Neural cell (in vitro differentiated cells): ENCODE measurements around the gene CCNK. TPM values are rescaled to one million over a fixed set of nuclear protein-coding genes. Genes with fewer than 3 reads are reported as not detected.

Experiments
- H2AFZ ChIP-seq: fragments of 200-600, 300-800 bp; sonication (generic), shearing (Covaris generic); 2 replicates; pipeline ENCODE4 v1.6.0; 2014; ENCODE audit warnings: low read depth, mild to moderate bottlenecking, antibody characterized with exemption, low read length, moderate library complexity
- H3F3A ChIP-seq: fragments of 200-600 bp; shearing (Covaris generic); 2 replicates; pipeline ENCODE4 v1.6.1; 2016; ENCODE audit warnings: mild to moderate bottlenecking, moderate library complexity, mixed read lengths, antibody characterized with exemption, low read length; ENCODE audit not compliant: insufficient read depth, poor library complexity, severe bottlenecking
- H3K27ac ChIP-seq: fragments of 200-600, 300-800 bp; sonication (generic), shearing (Covaris generic); 2 replicates; pipeline ENCODE4 v1.5.1; 2014; ENCODE audit warnings: mild to moderate bottlenecking, low read length, moderate library complexity
- H3K27me3 ChIP-seq: fragments of 300-800, 200-600 bp; sonication (generic), shearing (Covaris generic); 2 replicates; pipeline ENCODE4 v1.6.0; 2014; ENCODE audit warnings: mild to moderate bottlenecking, low read depth, low read length, moderate library complexity; ENCODE audit not compliant: insufficient read depth
- H3K36me3 ChIP-seq: fragments of 300-800, 200-600 bp; sonication (generic), shearing (Covaris generic); 2 replicates; pipeline ENCODE4 v1.5.1; 2014; ENCODE audit warnings: mild to moderate bottlenecking, antibody characterized with exemption, low read length, moderate library complexity; ENCODE audit not compliant: insufficient read depth
- H3K4me2 ChIP-seq: fragments of 300-800, 200-600 bp; sonication (generic), shearing (Covaris generic); 2 replicates; pipeline ENCODE4 v1.6.0; 2014; ENCODE audit warnings: mild to moderate bottlenecking, low read length
- H3K4me3 ChIP-seq: fragments of 300-800, 200-600 bp; sonication (generic), shearing (Covaris generic); 2 replicates; pipeline ENCODE4 v1.5.1; 2014; ENCODE audit warnings: mild to moderate bottlenecking, low read length, moderate library complexity
- H3K79me2 ChIP-seq: fragments of 200-600 bp; shearing (Covaris generic); replicated peaks from 2 replicates; pipeline ENCODE4 v1.6.0; 2014; ENCODE audit warnings: mild to moderate bottlenecking, low read length, moderate library complexity; ENCODE audit not compliant: insufficient read depth
- H3K9ac ChIP-seq: fragments of 300-800, 200-600 bp; sonication (generic), shearing (Covaris generic); 2 replicates; pipeline ENCODE4 v1.6.1; 2016; ENCODE audit warnings: mild to moderate bottlenecking, low read length, mixed read lengths
- H3K9me2 ChIP-seq: fragments of 200-600 bp; shearing (Covaris generic); 2 replicates; pipeline ENCODE4 v1.6.1; 2016; ENCODE audit warnings: mild to moderate bottlenecking, low read length, mixed read lengths; ENCODE audit not compliant: insufficient read depth
- H3K9me3 ChIP-seq: fragments of 200-600, 300-800 bp; sonication (generic), shearing (Covaris generic); 2 replicates; pipeline ENCODE4 v1.6.1; 2016; ENCODE audit warnings: mild to moderate bottlenecking, mixed run types, low read length, moderate library complexity, mixed read lengths
- H4K20me1 ChIP-seq: fragments of 200-600 bp; shearing (Covaris generic); 2 replicates; pipeline ENCODE4 v1.6.1; 2016; ENCODE audit warnings: mild to moderate bottlenecking, mixed run types; ENCODE audit not compliant: insufficient read depth
- EP300 ChIP-seq: fragments of 450-650 bp; conservative IDR thresholded peaks from 2 replicates; pipeline ENCODE4 v1.6.1; 2014; ENCODE audit warnings: antibody characterized with exemption, mild to moderate bottlenecking, moderate library complexity; ENCODE audit not compliant: poor library complexity, severe bottlenecking
- EZH2 ChIP-seq: fragments of 200-600, 300-800 bp; shearing (Covaris generic), sonication (generic); IDR thresholded peaks from 2 replicates; pipeline ENCODE4 v1.6.1; 2014; ENCODE audit warnings: antibody characterized with exemption, low read length, borderline replicate concordance, mild to moderate bottlenecking; ENCODE audit not compliant: insufficient read depth, poor library complexity, severe bottlenecking
- MXI1 ChIP-seq: fragments of 450-650 bp; conservative IDR thresholded peaks from 2 replicates; pipeline ENCODE4 v1.6.1; 2014; ENCODE audit warnings: antibody characterized with exemption, mild to moderate bottlenecking; ENCODE audit not compliant: poor library complexity, severe bottlenecking
- POLR2AphosphoS5 ChIP-seq: IDR thresholded peaks from 2 replicates; pipeline ENCODE4 v1.6.1; 2012
- RAD21 ChIP-seq: fragments of 450-650 bp; conservative IDR thresholded peaks from 2 replicates; pipeline ENCODE4 v1.6.1; 2014; ENCODE audit warnings: antibody characterized with exemption, mild to moderate bottlenecking, moderate library complexity
- SMC3 ChIP-seq: fragments of 450-650 bp; conservative IDR thresholded peaks from 2 replicates; pipeline ENCODE4 v1.6.1; 2014; ENCODE audit warnings: antibody characterized with exemption, mild to moderate bottlenecking, moderate library complexity; ENCODE audit not compliant: poor library complexity
- TAF1 ChIP-seq: IDR thresholded peaks from 2 replicates; pipeline ENCODE4 v1.6.1; 2012; ENCODE audit warnings: low read depth
- polyA plus RNA-seq: library from polyadenylated mRNA; depleted of rRNA; stranded (reverse); fragments of >200 nt; gene quantifications from 2 replicates; pipeline ENCODE4 v1.2.3, GENCODE V29; 2014
- TF ChIP-seq, protein P1 (sequence below): IDR thresholded peaks from 2 replicates; pipeline ENCODE4 v1.6.1; 2012; ENCODE audit warnings: borderline replicate concordance
- TF ChIP-seq, protein P2 (sequence below): fragments of 450-650 bp; IDR thresholded peaks from 2 replicates; pipeline ENCODE4 v1.5.1; 2014; ENCODE audit warnings: antibody characterized with exemption, mild to moderate bottlenecking, moderate library complexity; ENCODE audit not compliant: poor library complexity, severe bottlenecking

The CCNK gene
- polyA plus RNA-seq, 1 donor from 2014 or later = 11.2 TPM

DNA sequence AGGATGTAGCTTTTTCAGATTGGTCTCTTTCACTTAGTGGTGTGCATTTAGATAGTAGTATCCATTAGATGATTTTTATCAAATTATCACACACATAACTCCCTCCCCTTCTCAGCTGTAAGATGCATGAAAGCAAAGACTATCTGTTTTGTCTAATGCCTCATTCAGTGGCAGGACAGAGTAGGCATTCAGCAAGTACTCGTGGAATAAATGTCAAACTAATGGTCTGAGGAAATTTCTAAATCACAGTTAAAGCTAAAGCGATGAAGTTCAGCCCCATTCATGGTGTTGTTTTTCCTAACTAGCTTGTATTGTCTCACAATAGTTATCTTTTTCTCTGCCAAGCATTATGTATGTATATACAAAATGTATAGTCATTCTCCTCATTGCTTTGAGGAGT lies 16.1 kb downstream of the CCNK start:
- Histone ChIP-seq H3K9me3 (no peaks in the 10 kb centered on the region), H3K4me3 (no peak overlapping the region), H3K36me3 (peaks cover 11% of the 10 kb centered on the region), H4K20me1 (no peaks in the 10 kb centered on the region), H3K27ac (no peak overlapping the region), H3K4me2 (no peak overlapping the region), H3K79me2 (peaks cover 1% of the 10 kb centered on the region), H3F3A (no peaks in the 10 kb centered on the region), H2AFZ (no peak overlapping the region), H3K27me3 (no peaks in the 10 kb centered on the region), H3K9me2 (no peaks in the 10 kb centered on the region), H3K9ac (no peak overlapping the region)
- TF ChIP-seq RAD21 (no peak), EP300 (no peak), TAF1 (no peak)
- TF ChIP-seq, protein P1, sequence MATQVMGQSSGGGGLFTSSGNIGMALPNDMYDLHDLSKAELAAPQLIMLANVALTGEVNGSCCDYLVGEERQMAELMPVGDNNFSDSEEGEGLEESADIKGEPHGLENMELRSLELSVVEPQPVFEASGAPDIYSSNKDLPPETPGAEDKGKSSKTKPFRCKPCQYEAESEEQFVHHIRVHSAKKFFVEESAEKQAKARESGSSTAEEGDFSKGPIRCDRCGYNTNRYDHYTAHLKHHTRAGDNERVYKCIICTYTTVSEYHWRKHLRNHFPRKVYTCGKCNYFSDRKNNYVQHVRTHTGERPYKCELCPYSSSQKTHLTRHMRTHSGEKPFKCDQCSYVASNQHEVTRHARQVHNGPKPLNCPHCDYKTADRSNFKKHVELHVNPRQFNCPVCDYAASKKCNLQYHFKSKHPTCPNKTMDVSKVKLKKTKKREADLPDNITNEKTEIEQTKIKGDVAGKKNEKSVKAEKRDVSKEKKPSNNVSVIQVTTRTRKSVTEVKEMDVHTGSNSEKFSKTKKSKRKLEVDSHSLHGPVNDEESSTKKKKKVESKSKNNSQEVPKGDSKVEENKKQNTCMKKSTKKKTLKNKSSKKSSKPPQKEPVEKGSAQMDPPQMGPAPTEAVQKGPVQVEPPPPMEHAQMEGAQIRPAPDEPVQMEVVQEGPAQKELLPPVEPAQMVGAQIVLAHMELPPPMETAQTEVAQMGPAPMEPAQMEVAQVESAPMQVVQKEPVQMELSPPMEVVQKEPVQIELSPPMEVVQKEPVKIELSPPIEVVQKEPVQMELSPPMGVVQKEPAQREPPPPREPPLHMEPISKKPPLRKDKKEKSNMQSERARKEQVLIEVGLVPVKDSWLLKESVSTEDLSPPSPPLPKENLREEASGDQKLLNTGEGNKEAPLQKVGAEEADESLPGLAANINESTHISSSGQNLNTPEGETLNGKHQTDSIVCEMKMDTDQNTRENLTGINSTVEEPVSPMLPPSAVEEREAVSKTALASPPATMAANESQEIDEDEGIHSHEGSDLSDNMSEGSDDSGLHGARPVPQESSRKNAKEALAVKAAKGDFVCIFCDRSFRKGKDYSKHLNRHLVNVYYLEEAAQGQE = no peak

DNA sequence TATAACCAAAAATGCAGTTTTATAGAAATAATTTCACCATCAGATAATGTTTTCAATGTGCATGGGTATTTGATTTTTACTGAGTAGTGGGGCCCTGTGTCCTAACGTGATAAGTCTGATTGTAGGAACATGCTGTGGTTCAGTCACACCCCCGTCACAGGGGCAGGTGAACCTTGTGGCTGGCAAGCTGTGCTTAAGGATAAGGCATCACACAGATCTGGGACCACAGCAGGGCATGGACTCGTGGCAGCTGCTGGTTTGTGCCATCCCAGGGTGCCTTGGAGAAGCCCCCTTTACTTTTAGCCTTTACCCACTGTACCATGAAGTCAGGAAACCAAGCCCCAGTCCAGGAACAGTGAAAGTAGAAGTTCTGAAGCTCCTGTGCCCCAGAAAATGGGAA lies 16.7 kb downstream of the CCNK start:
- no peaks in the 10 kb centered on the region for H3K9me3 ChIP-seq
- H4K20me1 ChIP-seq = no peaks in the 10 kb centered on the region
- no peaks in the 10 kb centered on the region for H3F3A ChIP-seq
- H3K4me2 ChIP-seq = no peak overlapping the region
- TF ChIP-seq EP300 = no peak
- no peak for TF ChIP-seq SMC3
- no peak for TF ChIP-seq MXI1
- no peak for TF ChIP-seq TAF1
- no peak for TF ChIP-seq EZH2
- TF ChIP-seq RAD21 = no peak
- TF ChIP-seq, protein P1 = no peak
- TF ChIP-seq, protein P2, sequence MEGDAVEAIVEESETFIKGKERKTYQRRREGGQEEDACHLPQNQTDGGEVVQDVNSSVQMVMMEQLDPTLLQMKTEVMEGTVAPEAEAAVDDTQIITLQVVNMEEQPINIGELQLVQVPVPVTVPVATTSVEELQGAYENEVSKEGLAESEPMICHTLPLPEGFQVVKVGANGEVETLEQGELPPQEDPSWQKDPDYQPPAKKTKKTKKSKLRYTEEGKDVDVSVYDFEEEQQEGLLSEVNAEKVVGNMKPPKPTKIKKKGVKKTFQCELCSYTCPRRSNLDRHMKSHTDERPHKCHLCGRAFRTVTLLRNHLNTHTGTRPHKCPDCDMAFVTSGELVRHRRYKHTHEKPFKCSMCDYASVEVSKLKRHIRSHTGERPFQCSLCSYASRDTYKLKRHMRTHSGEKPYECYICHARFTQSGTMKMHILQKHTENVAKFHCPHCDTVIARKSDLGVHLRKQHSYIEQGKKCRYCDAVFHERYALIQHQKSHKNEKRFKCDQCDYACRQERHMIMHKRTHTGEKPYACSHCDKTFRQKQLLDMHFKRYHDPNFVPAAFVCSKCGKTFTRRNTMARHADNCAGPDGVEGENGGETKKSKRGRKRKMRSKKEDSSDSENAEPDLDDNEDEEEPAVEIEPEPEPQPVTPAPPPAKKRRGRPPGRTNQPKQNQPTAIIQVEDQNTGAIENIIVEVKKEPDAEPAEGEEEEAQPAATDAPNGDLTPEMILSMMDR = no peak
- TF ChIP-seq POLR2AphosphoS5 = no peak
- no peak overlapping the region for H2AFZ ChIP-seq
- H3K27me3 ChIP-seq = no peaks in the 10 kb centered on the region
- no peak overlapping the region for H3K4me3 ChIP-seq
- no peaks in the 10 kb centered on the region for H3K79me2 ChIP-seq
- H3K9me2 ChIP-seq = no peaks in the 10 kb centered on the region
- no peak overlapping the region for H3K9ac ChIP-seq
- peaks cover 13% of the 10 kb centered on the region for H3K36me3 ChIP-seq
- H3K27ac ChIP-seq = no peak overlapping the region
